ENCODE data around the gene AARS2. TPM values are rescaled to one million over a fixed set of nuclear protein-coding genes. Genes with fewer than 3 reads are reported as not detected.

AARS2 gene
- total RNA-seq, 1 experiment from 2014 or later: 28.9 TPM

- POLR2A ChIA-PET: no interaction called here
Measured at GRCh38 chr6:44260011-44260410, 53.1 kb downstream of the AARS2 start.

More at GRCh38 chr6:44260011-44260410, 53.1 kb downstream of the AARS2 start:
- CTCF ChIA-PET: no interaction called here
- DNase-seq (ENCODE audit: low spot score) (no peak), ATAC-seq (no peak)
- H3K27me3 Mint-ChIP-seq (ENCODE audit: low read depth): peaks cover 6% of the 10 kb centered on the region
- peaks cover 10% of the 10 kb centered on the region; the same call in 1 of the 2 replicates for H3K36me3 Mint-ChIP-seq
- TF ChIP-seq ESRRA (CRISPR knock-in tag; IDR thresholded peaks at IDR 0.05; ENCODE audit: borderline replicate concordance) (no peak), ETV6 (CRISPR knock-in tag; IDR thresholded peaks at IDR 0.05) (no peak), AFF4 (CRISPR knock-in tag; IDR thresholded peaks at IDR 0.05; ENCODE audit: borderline replicate concordance) (no peak), SMAD3 (CRISPR knock-in tag; IDR thresholded peaks at IDR 0.05; ENCODE audit: borderline replicate concordance) (no peak), OVOL2 (CRISPR knock-in tag; IDR thresholded peaks at IDR 0.05; ENCODE audit: borderline replicate concordance) (no peak), ZNF138 (CRISPR knock-in tag; conservative IDR thresholded peaks at IDR 0.05) (no peak), IRF2 (CRISPR knock-in tag; IDR thresholded peaks at IDR 0.05; ENCODE audit: borderline replicate concordance, low read depth) (no peak), SMAD4 (CRISPR knock-in tag; IDR thresholded peaks at IDR 0.05) (no peak), GRHL2 (CRISPR knock-in tag; IDR thresholded peaks at IDR 0.05; ENCODE audit: insufficient replicate concordance, severe bottlenecking) (no peak), SOX15 (CRISPR knock-in tag; IDR thresholded peaks at IDR 0.05) (no peak), FOXJ3 (CRISPR knock-in tag; IDR thresholded peaks at IDR 0.05; ENCODE audit: borderline replicate concordance) (no peak), ZNF219 (CRISPR knock-in tag; IDR thresholded peaks at IDR 0.05; ENCODE audit: borderline replicate concordance) (no peak), JUN (CRISPR knock-in tag; IDR thresholded peaks at IDR 0.05) (no peak), CREM (CRISPR knock-in tag; IDR thresholded peaks at IDR 0.05) (no peak), ATF1 (CRISPR knock-in tag; IDR thresholded peaks at IDR 0.05) (no peak)
- TF ChIP-seq, protein P1, sequence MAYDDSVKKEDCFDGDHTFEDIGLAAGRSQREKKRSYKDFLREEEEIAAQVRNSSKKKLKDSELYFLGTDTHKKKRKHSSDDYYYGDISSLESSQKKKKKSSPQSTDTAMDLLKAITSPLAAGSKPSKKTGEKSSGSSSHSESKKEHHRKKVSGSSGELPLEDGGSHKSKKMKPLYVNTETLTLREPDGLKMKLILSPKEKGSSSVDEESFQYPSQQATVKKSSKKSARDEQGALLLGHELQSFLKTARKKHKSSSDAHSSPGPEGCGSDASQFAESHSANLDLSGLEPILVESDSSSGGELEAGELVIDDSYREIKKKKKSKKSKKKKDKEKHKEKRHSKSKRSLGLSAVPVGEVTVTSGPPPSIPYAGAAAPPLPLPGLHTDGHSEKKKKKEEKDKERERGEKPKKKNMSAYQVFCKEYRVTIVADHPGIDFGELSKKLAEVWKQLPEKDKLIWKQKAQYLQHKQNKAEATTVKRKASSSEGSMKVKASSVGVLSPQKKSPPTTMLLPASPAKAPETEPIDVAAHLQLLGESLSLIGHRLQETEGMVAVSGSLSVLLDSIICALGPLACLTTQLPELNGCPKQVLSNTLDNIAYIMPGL (CRISPR knock-in tag; IDR thresholded peaks at IDR 0.05): no peak
- TF ChIP-seq, protein P2, sequence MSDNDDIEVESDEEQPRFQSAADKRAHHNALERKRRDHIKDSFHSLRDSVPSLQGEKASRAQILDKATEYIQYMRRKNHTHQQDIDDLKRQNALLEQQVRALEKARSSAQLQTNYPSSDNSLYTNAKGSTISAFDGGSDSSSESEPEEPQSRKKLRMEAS (CRISPR knock-in tag; IDR thresholded peaks at IDR 0.05): no peak
- TF ChIP-seq, protein P3, sequence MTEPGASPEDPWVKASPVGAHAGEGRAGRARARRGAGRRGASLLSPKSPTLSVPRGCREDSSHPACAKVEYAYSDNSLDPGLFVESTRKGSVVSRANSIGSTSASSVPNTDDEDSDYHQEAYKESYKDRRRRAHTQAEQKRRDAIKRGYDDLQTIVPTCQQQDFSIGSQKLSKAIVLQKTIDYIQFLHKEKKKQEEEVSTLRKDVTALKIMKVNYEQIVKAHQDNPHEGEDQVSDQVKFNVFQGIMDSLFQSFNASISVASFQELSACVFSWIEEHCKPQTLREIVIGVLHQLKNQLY (CRISPR knock-in tag; IDR thresholded peaks at IDR 0.05): no peak
- TF ChIP-seq, protein P4, sequence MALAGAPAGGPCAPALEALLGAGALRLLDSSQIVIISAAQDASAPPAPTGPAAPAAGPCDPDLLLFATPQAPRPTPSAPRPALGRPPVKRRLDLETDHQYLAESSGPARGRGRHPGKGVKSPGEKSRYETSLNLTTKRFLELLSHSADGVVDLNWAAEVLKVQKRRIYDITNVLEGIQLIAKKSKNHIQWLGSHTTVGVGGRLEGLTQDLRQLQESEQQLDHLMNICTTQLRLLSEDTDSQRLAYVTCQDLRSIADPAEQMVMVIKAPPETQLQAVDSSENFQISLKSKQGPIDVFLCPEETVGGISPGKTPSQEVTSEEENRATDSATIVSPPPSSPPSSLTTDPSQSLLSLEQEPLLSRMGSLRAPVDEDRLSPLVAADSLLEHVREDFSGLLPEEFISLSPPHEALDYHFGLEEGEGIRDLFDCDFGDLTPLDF (CRISPR knock-in tag; IDR thresholded peaks at IDR 0.05): no peak
- TF ChIP-seq, protein P5, sequence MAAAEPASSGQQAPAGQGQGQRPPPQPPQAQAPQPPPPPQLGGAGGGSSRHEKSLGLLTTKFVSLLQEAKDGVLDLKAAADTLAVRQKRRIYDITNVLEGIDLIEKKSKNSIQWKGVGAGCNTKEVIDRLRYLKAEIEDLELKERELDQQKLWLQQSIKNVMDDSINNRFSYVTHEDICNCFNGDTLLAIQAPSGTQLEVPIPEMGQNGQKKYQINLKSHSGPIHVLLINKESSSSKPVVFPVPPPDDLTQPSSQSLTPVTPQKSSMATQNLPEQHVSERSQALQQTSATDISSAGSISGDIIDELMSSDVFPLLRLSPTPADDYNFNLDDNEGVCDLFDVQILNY (CRISPR knock-in tag; IDR thresholded peaks at IDR 0.05): no peak
- H3K4me3 Mint-ChIP-seq: no peak overlapping the region
- peaks cover 47% of the 10 kb centered on the region for H3K4me1 Mint-ChIP-seq
- H3K27ac Mint-ChIP-seq: no peak overlapping the region
- no peaks in the 10 kb centered on the region for H3K9me3 Mint-ChIP-seq
